SU-DHL-6 (cell line): ENCODE measurements around the gene DDX3X.

Experiments
- H2AFZ ChIP-seq: fragments of 200-600 bp; sonication (generic); 2 replicates; pipeline ENCODE4 v1.6.1; 2014; ENCODE audit warnings: low read depth, mild to moderate bottlenecking, moderate library complexity, mixed read lengths, antibody characterized with exemption, low read length; ENCODE audit not compliant: severe bottlenecking
- H3F3A ChIP-seq: fragments of 200-600 bp; shearing (Covaris generic); 2 replicates; pipeline ENCODE4 v1.6.0; 2016; ENCODE audit warnings: antibody characterized with exemption, mild to moderate bottlenecking; ENCODE audit not compliant: insufficient read depth
- H3K27ac ChIP-seq: fragments of 200-600 bp; sonication (generic); 2 replicates; pipeline ENCODE4 v1.5.1; 2016; ENCODE audit warnings: low read depth, mild to moderate bottlenecking, low read length, moderate library complexity, mixed read lengths
- H3K27me3 ChIP-seq: fragments of 200-600 bp; sonication (generic), shearing (Covaris generic); 2 replicates; pipeline ENCODE4 v1.6.0; 2014; ENCODE audit warnings: mild to moderate bottlenecking, low read length
- H3K36me3 ChIP-seq: fragments of 200-600 bp; sonication (generic); 2 replicates; pipeline ENCODE4 v1.6.1; 2014; ENCODE audit warnings: mild to moderate bottlenecking, low read length, mixed read lengths
- H3K4me2 ChIP-seq: fragments of 300-600, 200-600 bp; shearing (Covaris generic), sonication (generic); 2 replicates; pipeline ENCODE4 v1.6.0; 2014; ENCODE audit warnings: low read length, low read depth, mild to moderate bottlenecking; ENCODE audit not compliant: poor library complexity, severe bottlenecking
- H3K4me3 ChIP-seq: fragments of 200-600 bp; sonication (generic); 2 replicates; pipeline ENCODE4 v1.5.1; 2014; ENCODE audit warnings: antibody characterized with exemption, low read length, mild to moderate bottlenecking, mixed read lengths; ENCODE audit not compliant: insufficient read depth, poor library complexity, severe bottlenecking
- H3K79me2 ChIP-seq: fragments of 200-600 bp; sonication (generic); 2 replicates; pipeline ENCODE4 v1.6.1; 2014; ENCODE audit warnings: mild to moderate bottlenecking, low read length, moderate library complexity; ENCODE audit not compliant: insufficient read depth
- H3K9ac ChIP-seq: fragments of 200-600 bp; sonication (generic); 2 replicates; pipeline ENCODE4 v1.7.0; 2014; ENCODE audit warnings: mild to moderate bottlenecking, low read length
- H3K9me2 ChIP-seq: fragments of 200-600 bp; sonication (generic); replicated peaks from 2 replicates; pipeline ENCODE4 v1.6.1; 2014; ENCODE audit warnings: low read length; ENCODE audit not compliant: insufficient read depth
- H3K9me3 ChIP-seq: fragments of 200-600 bp; sonication (generic); 2 replicates; pipeline ENCODE4 v1.6.1; 2014; ENCODE audit warnings: low read length, mixed read lengths; ENCODE audit not compliant: insufficient read depth
- H4K20me1 ChIP-seq: fragments of 200-600 bp; sonication (generic); 2 replicates; pipeline ENCODE4 v1.6.1; 2014; ENCODE audit warnings: low read depth, mild to moderate bottlenecking, antibody characterized with exemption, low read length, moderate library complexity, mixed read lengths
- CTCF ChIP-seq: fragments of 200-600 bp; sonication (generic); IDR thresholded peaks from one replicate; pipeline ENCODE4 v1.5.1; 2017; ENCODE audit warnings: antibody characterized with exemption, mild to moderate bottlenecking, low read length, moderate library complexity; ENCODE audit not compliant: insufficient read depth, poor library complexity, severe bottlenecking
- EZH2phosphoT487 ChIP-seq: fragments of 200-600 bp; sonication (generic), shearing (Covaris generic); conservative IDR thresholded peaks from 2 replicates; pipeline ENCODE4 v1.6.1; 2018; ENCODE audit warnings: mild to moderate bottlenecking, antibody characterized with exemption, low read length, moderate library complexity, mixed read lengths

The DDX3X gene

GRCh38 chrX:41405551-41405950 is 71.6 kb downstream of the DDX3X start:
- Histone ChIP-seq H3K9ac (no peak overlapping the region), H3F3A (no peaks in the 10 kb centered on the region), H2AFZ (no peak overlapping the region), H4K20me1 (no peaks in the 10 kb centered on the region), H3K27ac (no peak overlapping the region), H3K4me2 (no peak overlapping the region), H3K79me2 (no peaks in the 10 kb centered on the region), H3K36me3 (no peaks in the 10 kb centered on the region), H3K9me3 (no peaks in the 10 kb centered on the region), H3K9me2 (no peaks in the 10 kb centered on the region), H3K4me3 (no peak overlapping the region), H3K27me3 (no peaks in the 10 kb centered on the region)
- no peak for TF ChIP-seq CTCF
- TF ChIP-seq EZH2phosphoT487: no peak

- TF ChIP-seq EZH2phosphoT487 (no peak), CTCF (no peak)
These were observed 72.2 kb downstream of the DDX3X start for GRCh38 chrX:41406201-41406600.

GRCh38 chrX:41407816-41408215 is 73.9 kb downstream of the DDX3X start:
- H2AFZ ChIP-seq: no peak overlapping the region
- no peaks in the 10 kb centered on the region for H3K9me3 ChIP-seq

More at GRCh38 chrX:41406201-41406600, 72.2 kb downstream of the DDX3X start:
- Histone ChIP-seq H2AFZ (no peak overlapping the region), H3K4me3 (no peak overlapping the region), H3K9me3 (no peaks in the 10 kb centered on the region), H3K9me2 (no peaks in the 10 kb centered on the region), H3K27ac (no peak overlapping the region), H3F3A (no peaks in the 10 kb centered on the region), H3K9ac (no peak overlapping the region), H3K27me3 (no peaks in the 10 kb centered on the region), H3K36me3 (no peaks in the 10 kb centered on the region), H3K79me2 (no peaks in the 10 kb centered on the region), H4K20me1 (no peaks in the 10 kb centered on the region), H3K4me2 (no peak overlapping the region)

More at GRCh38 chrX:41407816-41408215, 73.9 kb downstream of the DDX3X start:
- no peak for TF ChIP-seq EZH2phosphoT487
- TF ChIP-seq CTCF: no peak
- Histone ChIP-seq H4K20me1 (no peaks in the 10 kb centered on the region), H3K27me3 (no peaks in the 10 kb centered on the region), H3K9me2 (no peaks in the 10 kb centered on the region), H3K79me2 (no peaks in the 10 kb centered on the region), H3F3A (no peaks in the 10 kb centered on the region), H3K4me2 (no peak overlapping the region), H3K36me3 (no peaks in the 10 kb centered on the region), H3K9ac (no peak overlapping the region), H3K27ac (no peak overlapping the region), H3K4me3 (no peak overlapping the region)
